ENCODE measurements around the gene RNF130. TPM values are rescaled to one million over a fixed set of nuclear protein-coding genes. Genes with fewer than 3 reads are reported as not detected.

RNF130 gene
- total RNA-seq, 4 donors from 2014 or later: 34.5 to 79.5 (median 55.6) TPM

GRCh38 chr5:180109920-180110319 lies 38.4 kb upstream of the RNF130 start:
- peaks cover 0 to 12% (median 10%) of the 10 kb centered on the region in 3 donors for H3K9me3 ChIP-seq
- ATAC-seq: no peak
- in situ Hi-C loops (cut with MboI; ENCODE audit: low sequenced_read_pairs in 4 of 4): no loop called here
- no peaks in the 10 kb centered on the region for H3K4me1 ChIP-seq
- peaks cover 0 to 2% (median 0%) of the 10 kb centered on the region in 3 donors for H3K27me3 ChIP-seq
- no peak overlapping the region for H3K27ac ChIP-seq
- TF ChIP-seq CTCF (IDR thresholded peaks at IDR 0.05 in 4 of 5, conservative IDR thresholded peaks at IDR 0.05 in 1 of 5) (no peak), POLR2A (IDR thresholded peaks at IDR 0.05) (no peak)
- H3K4me3 ChIP-seq: no peak overlapping the region
- no peaks in the 10 kb centered on the region for H3K36me3 ChIP-seq
- intact Hi-C loops (cut with DNase I; ENCODE audit: low total_unique reads): no loop called here
- no peak for DNase-seq

- in situ Hi-C loops (cut with MboI; ENCODE audit: low sequenced_read_pairs in 4 of 4) (no loop called here), intact Hi-C loops (cut with DNase I; ENCODE audit: low total_unique reads) (no loop called here)
- Histone ChIP-seq H3K27ac (no peak overlapping the region), H3K9me3 (peaks cover 0 to 12% (median 10%) of the 10 kb centered on the region in 3 donors), H3K27me3 (peaks cover 0 to 5% (median 0%) of the 10 kb centered on the region in 3 donors), H3K4me1 (no peaks in the 10 kb centered on the region), H3K36me3 (no peaks in the 10 kb centered on the region), H3K4me3 (no peak overlapping the region)
- DNase-seq (no peak), ATAC-seq (no peak)
- TF ChIP-seq POLR2A (IDR thresholded peaks at IDR 0.05) (no peak), CTCF (IDR thresholded peaks at IDR 0.05 in 4 of 5, conservative IDR thresholded peaks at IDR 0.05 in 1 of 5) (no peak)
Observed at GRCh38 chr5:180107005-180107404, 35.4 kb upstream of the RNF130 start.

GRCh38 chr5:180105827-180106312 lies 34.3 kb upstream of the RNF130 start:
- Histone ChIP-seq H3K9me3 (peaks cover 0 to 12% (median 10%) of the 10 kb centered on the region in 3 donors), H3K4me3 (no peak overlapping the region), H3K36me3 (no peaks in the 10 kb centered on the region), H3K27me3 (peaks cover 0 to 5% (median 0%) of the 10 kb centered on the region in 3 donors), H3K27ac (no peak overlapping the region), H3K4me1 (no peaks in the 10 kb centered on the region)
- in situ Hi-C loops (cut with MboI; ENCODE audit: low sequenced_read_pairs in 4 of 4) (no loop called here), intact Hi-C loops (cut with DNase I; ENCODE audit: low total_unique reads) (no loop called here)
- TF ChIP-seq POLR2A (IDR thresholded peaks at IDR 0.05): no peak
- TF ChIP-seq CTCF (IDR thresholded peaks at IDR 0.05 in 4 of 5, conservative IDR thresholded peaks at IDR 0.05 in 1 of 5): no peak
- ATAC-seq: no peak
- no peak for DNase-seq

GRCh38 chr5:180104168-180104530 lies 32.6 kb upstream of the RNF130 start:
- peaks cover 0 to 12% (median 10%) of the 10 kb centered on the region in 3 donors for H3K9me3 ChIP-seq
- H3K27me3 ChIP-seq: peaks cover 0 to 5% (median 0%) of the 10 kb centered on the region in 3 donors
- no peak overlapping the region for H3K27ac ChIP-seq
- in situ Hi-C loops (cut with MboI; ENCODE audit: low sequenced_read_pairs in 4 of 4): no loop called here
- intact Hi-C loops (cut with DNase I; ENCODE audit: low total_unique reads): no loop called here
- H3K4me1 ChIP-seq: no peaks in the 10 kb centered on the region
- DNase-seq: no peak
- ATAC-seq: no peak
- TF ChIP-seq CTCF (IDR thresholded peaks at IDR 0.05 in 4 of 5, conservative IDR thresholded peaks at IDR 0.05 in 1 of 5): no peak
- no peak for TF ChIP-seq POLR2A (IDR thresholded peaks at IDR 0.05)
- H3K36me3 ChIP-seq: no peaks in the 10 kb centered on the region
- H3K4me3 ChIP-seq: no peak overlapping the region

All from gastrocnemius medialis (tissue), 4 donors.